PC-3 (cell line): Measurements from ENCODE around the gene WDR27. TPM values are rescaled to one million over a fixed set of nuclear protein-coding genes. Genes with fewer than 3 reads are reported as not detected.

Experiments
- ATAC-seq: fragments of 200-7000 bp; cut with Tn5 transposase; 2 replicates; pipeline ENCODE4 v1.9.1; 2020; ENCODE audit warnings: mild to moderate bottlenecking, moderate library complexity
- BruUV-seq: library from RNA; stranded (reverse); fragments of 400-500 nt; replicated peaks from 2 replicates; lab custom pipeline; 2021; lab: Mats Ljungman, UMichigan
- CTCF ChIA-PET: fragments of 300-600 bp; sonication (Branson Sonifier 250); formaldehyde crosslinking; loops from one replicate; lab custom pipeline; 2022; ENCODE audit warnings: antibody characterized with exemption; lab: Charles Lee
- POLR2A ChIA-PET: fragments of 300-600 bp; sonication (Branson Sonifier 250); formaldehyde crosslinking; loops from one replicate; lab custom pipeline; 2022; ENCODE audit warnings: antibody characterized with exemption; ENCODE audit not compliant: unreplicated experiment; lab: Charles Lee
- DNase-seq: peaks from one replicate; pipeline ENCODE4 v3.0.0-alpha.2; 2015
- H2AFZ ChIP-seq: fragments of 300-600 bp; sonication (generic); 2 replicates; pipeline ENCODE4 v1.6.0; 2016; ENCODE audit warnings: antibody characterized with exemption, low read length
- H3F3A ChIP-seq: fragments of 300-600 bp; sonication (generic); one replicate; pipeline ENCODE4 v1.6.0; 2017; ENCODE audit warnings: antibody characterized with exemption, low read length, control low read depth, mild to moderate bottlenecking; ENCODE audit not compliant: unreplicated experiment
- H3K27ac ChIP-seq: fragments of 300-600 bp; sonication (generic); 2 replicates; pipeline ENCODE4 v1.5.1; 2016; ENCODE audit warnings: mild to moderate bottlenecking, low read length
- H3K27me3 ChIP-seq: fragments of 300-600 bp; sonication (generic); 2 replicates; pipeline ENCODE4 v1.6.1; 2016; ENCODE audit warnings: low read length, mixed read lengths
- H3K36me3 ChIP-seq: fragments of 300-600 bp; sonication (generic); 2 replicates; pipeline ENCODE4 v1.6.1; 2016; ENCODE audit warnings: low read depth, mixed run types, low read length, mixed read lengths
- H3K4me1 ChIP-seq: fragments of 300-600 bp; sonication (generic); 2 replicates; pipeline ENCODE4 v1.5.1; 2016; ENCODE audit warnings: low read length; ENCODE audit not compliant: insufficient read depth
- H3K4me2 ChIP-seq: fragments of 300-600 bp; sonication (generic); 2 replicates; pipeline ENCODE4 v1.6.0; 2016; ENCODE audit warnings: low read length
- H3K4me3 ChIP-seq: fragments of 300-600 bp; sonication (generic); 2 replicates; pipeline ENCODE4 v1.5.1; 2016; ENCODE audit warnings: mild to moderate bottlenecking, low read length, mixed read lengths
- H3K79me2 ChIP-seq: fragments of 300-600 bp; sonication (generic); 2 replicates; pipeline ENCODE4 v1.6.1; 2017; ENCODE audit warnings: low read length, mixed read lengths
- H3K9ac ChIP-seq: fragments of 300-600 bp; sonication (generic); 2 replicates; pipeline ENCODE4 v1.6.0; 2016; ENCODE audit warnings: mild to moderate bottlenecking, low read length
- H3K9me2 ChIP-seq: fragments of 300-600 bp; sonication (generic); replicated peaks from 2 replicates; pipeline ENCODE4 v1.6.1; 2016; ENCODE audit warnings: mixed run types, low read length, mixed read lengths
- H3K9me3 ChIP-seq: fragments of 300-600 bp; sonication (generic); 2 replicates; pipeline ENCODE4 v1.6.1; 2016; ENCODE audit warnings: low read length, mixed read lengths
- H4K20me1 ChIP-seq: fragments of 300-600 bp; sonication (generic); 2 replicates; pipeline ENCODE4 v1.6.1; 2016; ENCODE audit warnings: low read length, mixed read lengths
- EZH2 ChIP-seq: fragments of 300-600 bp; sonication (generic); IDR thresholded peaks from one replicate; pipeline ENCODE4 v1.6.1; 2017; ENCODE audit warnings: antibody characterized with exemption, mild to moderate bottlenecking, low read length; ENCODE audit not compliant: unreplicated experiment
- EZH2phosphoT487 ChIP-seq: fragments of 300-600 bp; sonication (generic); IDR thresholded peaks from 2 replicates; pipeline ENCODE4 v1.6.1; 2018; ENCODE audit warnings: mild to moderate bottlenecking, antibody characterized with exemption, low read length, borderline replicate concordance
- intact Hi-C: fragments of 100-400 bp; cut with micrococcal nuclease; formaldehyde crosslinking; loops from 2 replicates; pipeline ENCODE4 v1.9.0; 2023
- total RNA-seq: library from RNA; depleted of rRNA; stranded (reverse); fragments of >200 nt; gene quantifications from 2 replicates; pipeline ENCODE4 v1.2.3, GENCODE V29; 2014
- TF ChIP-seq, protein P1 (sequence below): fragments of 300-600 bp; sonication (generic); conservative IDR thresholded peaks from 2 replicates; pipeline ENCODE4 v1.5.1; 2017; ENCODE audit warnings: antibody characterized with exemption, low read depth, mild to moderate bottlenecking, low read length

Gene WDR27
- total RNA-seq, 1 experiment from 2014 or later, result 20.0 TPM

DNA sequence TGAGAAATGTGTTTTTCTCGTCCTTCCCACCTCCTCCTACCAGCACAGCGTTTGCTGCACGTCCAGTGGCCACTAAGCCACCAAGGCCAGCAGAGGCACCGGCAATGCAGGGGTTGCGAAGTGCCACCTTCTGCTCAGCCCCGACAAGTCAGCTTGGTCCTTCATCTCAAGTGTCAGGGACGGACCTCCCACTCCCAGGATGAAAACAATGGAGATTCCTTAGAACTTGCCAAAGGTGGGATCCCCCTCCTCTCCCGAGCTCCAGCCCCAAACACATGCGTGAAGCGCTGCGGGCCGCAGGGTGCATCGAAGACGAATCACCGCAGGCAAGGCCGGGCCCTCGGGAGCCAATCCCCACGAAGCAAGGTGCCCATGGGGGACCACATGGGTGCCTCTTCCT is 60.8 kb downstream of the WDR27 start:
- DNase-seq, result no peak
- intact Hi-C loops, result no loop called here
- Histone ChIP-seq H3K9ac (no peak overlapping the region), H2AFZ (no peak overlapping the region), H3K27ac (no peak overlapping the region), H4K20me1 (no peaks in the 10 kb centered on the region), H3K36me3 (no peaks in the 10 kb centered on the region), H3K9me3 (no peaks in the 10 kb centered on the region), H3K27me3 (no peaks in the 10 kb centered on the region), H3F3A (no peaks in the 10 kb centered on the region), H3K4me3 (no peak overlapping the region), H3K9me2 (no peaks in the 10 kb centered on the region), H3K4me1 (no peaks in the 10 kb centered on the region), H3K4me2 (no peak overlapping the region), H3K79me2 (no peaks in the 10 kb centered on the region)
- no peak for ATAC-seq
- CTCF ChIA-PET, result no interaction called here
- POLR2A ChIA-PET, result no interaction called here
- TF ChIP-seq, protein P1, sequence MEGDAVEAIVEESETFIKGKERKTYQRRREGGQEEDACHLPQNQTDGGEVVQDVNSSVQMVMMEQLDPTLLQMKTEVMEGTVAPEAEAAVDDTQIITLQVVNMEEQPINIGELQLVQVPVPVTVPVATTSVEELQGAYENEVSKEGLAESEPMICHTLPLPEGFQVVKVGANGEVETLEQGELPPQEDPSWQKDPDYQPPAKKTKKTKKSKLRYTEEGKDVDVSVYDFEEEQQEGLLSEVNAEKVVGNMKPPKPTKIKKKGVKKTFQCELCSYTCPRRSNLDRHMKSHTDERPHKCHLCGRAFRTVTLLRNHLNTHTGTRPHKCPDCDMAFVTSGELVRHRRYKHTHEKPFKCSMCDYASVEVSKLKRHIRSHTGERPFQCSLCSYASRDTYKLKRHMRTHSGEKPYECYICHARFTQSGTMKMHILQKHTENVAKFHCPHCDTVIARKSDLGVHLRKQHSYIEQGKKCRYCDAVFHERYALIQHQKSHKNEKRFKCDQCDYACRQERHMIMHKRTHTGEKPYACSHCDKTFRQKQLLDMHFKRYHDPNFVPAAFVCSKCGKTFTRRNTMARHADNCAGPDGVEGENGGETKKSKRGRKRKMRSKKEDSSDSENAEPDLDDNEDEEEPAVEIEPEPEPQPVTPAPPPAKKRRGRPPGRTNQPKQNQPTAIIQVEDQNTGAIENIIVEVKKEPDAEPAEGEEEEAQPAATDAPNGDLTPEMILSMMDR, result no peak
- TF ChIP-seq EZH2 (no peak), EZH2phosphoT487 (no peak)
- BruUV-seq, result no TSS peak

DNA sequence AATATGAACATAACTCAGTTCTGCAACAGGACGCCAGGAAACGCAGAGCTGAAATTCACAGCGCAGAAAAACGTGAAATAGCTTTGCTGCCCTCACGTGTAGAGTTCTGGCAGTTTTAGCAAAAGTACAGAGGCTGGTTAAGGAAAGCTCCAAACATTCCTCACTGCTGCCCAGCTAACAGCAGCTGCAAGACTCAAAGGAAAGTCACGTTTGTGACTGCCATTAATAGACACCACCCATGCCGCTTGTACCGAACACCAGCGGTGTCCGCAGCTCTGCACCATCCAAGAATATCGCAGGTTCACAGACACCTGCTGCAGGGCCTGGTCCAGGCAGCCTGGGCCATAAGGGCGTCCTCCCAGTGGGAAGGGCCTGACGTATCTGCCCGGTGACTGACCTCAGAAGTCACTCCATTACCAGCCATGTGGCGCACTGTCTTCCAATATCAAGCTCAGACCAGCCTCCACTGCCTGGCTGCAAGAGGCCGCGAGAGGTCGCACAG is 61.4 kb downstream of the WDR27 start:
- H3K36me3 ChIP-seq, result no peaks in the 10 kb centered on the region
- POLR2A ChIA-PET, result no interaction called here
- H2AFZ ChIP-seq, result no peak overlapping the region
- no peaks in the 10 kb centered on the region for H3F3A ChIP-seq
- H4K20me1 ChIP-seq, result no peaks in the 10 kb centered on the region
- H3K4me1 ChIP-seq, result no peaks in the 10 kb centered on the region
- no TSS peak for BruUV-seq
- no peak for DNase-seq
- no peak for ATAC-seq
- CTCF ChIA-PET, result no interaction called here
- no peaks in the 10 kb centered on the region for H3K27me3 ChIP-seq
- intact Hi-C loops, result no loop called here
- no peaks in the 10 kb centered on the region for H3K9me3 ChIP-seq
- no peaks in the 10 kb centered on the region for H3K79me2 ChIP-seq
- no peak overlapping the region for H3K27ac ChIP-seq
- H3K9me2 ChIP-seq, result no peaks in the 10 kb centered on the region
- H3K4me2 ChIP-seq, result no peak overlapping the region
- no peak overlapping the region for H3K4me3 ChIP-seq
- no peak overlapping the region for H3K9ac ChIP-seq
- TF ChIP-seq EZH2phosphoT487, result no peak
- TF ChIP-seq EZH2, result no peak
- TF ChIP-seq, protein P1, result no peak

DNA sequence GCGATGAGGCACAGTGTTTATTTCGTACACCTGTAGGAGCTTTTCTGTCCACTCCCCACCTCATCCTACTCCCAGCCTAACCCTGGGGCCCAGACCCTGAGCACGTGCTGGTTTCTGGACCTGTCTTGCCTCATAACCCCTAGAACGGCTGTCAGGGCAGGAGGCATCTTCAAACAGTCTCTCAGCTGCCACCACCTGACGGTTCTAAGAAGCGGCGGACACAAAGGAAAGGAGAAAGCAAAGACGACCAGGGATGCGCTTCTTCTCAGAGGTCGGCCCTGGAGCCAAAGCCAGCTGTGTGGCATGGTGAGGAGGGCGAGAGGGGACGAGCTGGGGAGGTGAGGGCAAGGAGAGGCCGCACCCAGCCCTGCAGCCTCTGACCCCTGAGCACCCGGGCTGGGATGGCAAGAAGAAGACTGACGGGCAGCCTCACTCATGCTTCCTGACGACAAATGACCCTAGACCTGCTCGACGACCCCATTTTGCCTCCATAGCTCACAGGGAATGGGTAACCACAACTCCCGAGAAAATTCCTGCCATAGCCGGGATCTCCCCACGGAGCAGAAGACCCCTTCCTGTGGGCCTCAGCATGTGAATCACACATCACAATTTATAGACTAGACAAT is 62.1 kb downstream of the WDR27 start:
- H3K27ac ChIP-seq, result no peak overlapping the region
- H3K4me3 ChIP-seq, result no peak overlapping the region
- H3K9ac ChIP-seq, result no peak overlapping the region
- H3K9me2 ChIP-seq, result no peaks in the 10 kb centered on the region
- H3K36me3 ChIP-seq, result no peaks in the 10 kb centered on the region
- H4K20me1 ChIP-seq, result no peaks in the 10 kb centered on the region
- POLR2A ChIA-PET, result no interaction called here
- H3F3A ChIP-seq, result no peaks in the 10 kb centered on the region
- no peaks in the 10 kb centered on the region for H3K27me3 ChIP-seq
- BruUV-seq, result no TSS peak
- CTCF ChIA-PET, result no interaction called here
- no peak overlapping the region for H3K4me2 ChIP-seq
- H2AFZ ChIP-seq, result no peak overlapping the region
- no peak for ATAC-seq
- H3K79me2 ChIP-seq, result no peaks in the 10 kb centered on the region
- DNase-seq, result no peak
- TF ChIP-seq, protein P1, result no peak
- TF ChIP-seq EZH2, result no peak
- no peak for TF ChIP-seq EZH2phosphoT487
- no peaks in the 10 kb centered on the region for H3K4me1 ChIP-seq
- intact Hi-C loops, result no loop called here
- no peaks in the 10 kb centered on the region for H3K9me3 ChIP-seq
